Hypothalamus (tissue), 51 donors: ENCODE results near the gene OGFOD1.

Source experiments
- DNase-seq, 51 donors: peaks; one replicate each; lab custom pipeline; 2025; lab: John Stamatoyannopoulos, UW

Gene OGFOD1

DNA sequence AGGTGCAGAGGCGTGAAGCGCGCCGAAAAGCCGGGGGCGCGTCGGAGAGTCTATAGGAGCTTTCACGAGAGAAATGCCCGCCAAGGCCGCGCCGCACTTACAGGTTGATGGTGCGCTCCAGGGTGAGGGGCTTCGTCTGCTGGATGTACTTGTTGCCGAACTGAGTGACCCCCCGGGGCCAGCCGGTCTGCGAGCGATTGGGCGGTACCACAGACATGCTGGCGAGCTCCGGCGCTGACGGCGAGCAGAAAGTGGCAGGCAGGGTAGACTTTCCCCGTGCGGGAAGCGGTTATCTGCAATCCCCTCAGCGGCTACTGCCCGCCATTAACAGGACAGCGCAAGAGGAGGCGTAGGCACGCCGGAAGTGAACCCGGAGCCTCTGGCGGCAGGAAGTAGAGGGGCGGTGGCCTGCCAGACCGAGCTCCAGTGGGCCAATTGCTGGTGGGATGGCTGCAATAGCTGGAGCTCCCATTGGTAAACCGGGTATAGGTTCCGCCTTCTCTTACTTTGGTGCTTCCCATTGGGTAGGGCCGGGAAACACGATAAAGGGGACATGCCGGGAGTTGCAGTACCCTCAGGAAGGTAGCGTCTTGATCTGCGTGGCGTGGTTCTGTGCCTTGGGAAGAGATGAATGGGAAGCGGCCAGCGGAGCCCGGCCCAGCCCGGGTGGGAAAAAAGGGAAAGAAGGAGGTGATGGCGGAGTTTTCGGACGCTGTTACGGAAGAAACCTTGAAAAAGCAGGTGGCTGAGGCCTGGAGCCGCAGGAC lies at the start of gene OGFOD1, which contains the start of gene NUDT21:
OGFOD1 (plus strand) TSS at position 569 of the 767 bp plus-strand sequence; CDS start at position 628, 59 bp downstream.
NUDT21 (minus strand) TSS at position 347 of the 767 bp plus-strand sequence; CDS start at position 217, 130 bp downstream.
- peak; percentile 25 to 99 (median 94) for DNase-seq

DNA sequence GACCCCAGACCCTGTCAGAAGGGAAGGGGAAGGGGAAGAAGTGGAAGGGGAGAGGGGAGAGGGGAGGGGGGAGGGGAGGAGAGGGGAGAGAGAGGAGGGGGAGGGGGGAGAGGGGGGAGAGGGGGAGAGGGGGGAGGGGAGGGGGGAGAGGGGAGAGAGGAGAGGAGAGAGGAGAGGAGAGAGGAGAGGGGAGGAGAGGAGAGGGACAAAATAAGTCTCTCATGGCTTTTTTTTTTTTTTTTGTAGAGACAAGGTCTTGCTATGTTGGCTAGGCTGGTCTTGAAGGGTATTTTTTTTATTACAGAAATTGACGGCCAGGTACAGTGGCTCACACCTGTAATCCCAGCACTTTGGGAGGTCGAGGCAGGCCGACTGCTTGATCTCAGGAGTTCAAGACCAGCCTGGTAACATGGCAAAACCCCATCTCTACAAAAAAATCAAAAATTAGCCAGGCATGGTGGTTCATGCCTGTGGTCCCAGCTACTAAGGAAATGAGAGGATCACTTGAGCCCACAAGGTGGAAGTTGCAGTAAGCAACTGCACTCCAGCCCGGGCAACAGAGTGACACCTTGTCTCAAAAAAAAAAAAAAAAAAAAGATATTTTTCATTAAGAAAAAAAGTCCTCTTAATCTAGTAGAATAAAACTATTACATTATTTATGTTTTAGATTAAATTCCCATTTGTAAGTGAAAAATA lies 45.2 kb upstream of the OGFOD1 start:
- DNase-seq = no peak

DNA sequence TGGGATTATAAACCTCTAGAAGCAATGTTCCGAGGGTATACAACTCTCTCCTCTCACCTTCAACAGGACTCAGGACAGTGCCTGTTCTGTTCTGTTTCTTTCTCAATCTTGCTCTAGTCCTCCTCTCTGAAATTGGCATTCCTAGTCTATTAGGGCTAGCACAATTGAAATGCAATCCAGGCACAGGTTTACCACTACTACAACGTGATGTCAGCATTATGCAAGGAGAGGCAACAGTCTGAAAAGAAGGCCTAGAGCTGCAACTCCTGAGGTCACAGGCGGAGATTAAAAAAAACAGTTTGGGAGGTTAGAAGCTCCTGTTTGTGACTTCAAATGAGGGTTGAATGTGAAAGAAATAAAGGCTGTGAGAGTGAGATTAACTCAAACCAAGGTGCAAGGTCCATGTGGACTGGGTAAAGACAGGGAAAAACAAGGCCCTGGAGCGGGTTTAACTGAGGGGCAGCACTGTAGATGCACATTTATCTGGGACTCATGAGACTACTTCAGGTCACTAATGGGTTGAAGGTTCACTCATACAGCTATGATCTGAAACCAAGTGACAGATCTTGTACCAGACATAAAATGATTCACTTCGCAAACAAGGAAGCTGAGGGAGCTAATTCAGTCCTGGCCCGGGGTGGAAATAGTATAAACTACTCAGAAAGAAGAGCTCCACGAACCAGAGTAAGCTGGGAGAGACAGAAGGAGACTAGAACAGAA lies 42.8 kb upstream of the OGFOD1 start:
- DNase-seq = no peak

DNA sequence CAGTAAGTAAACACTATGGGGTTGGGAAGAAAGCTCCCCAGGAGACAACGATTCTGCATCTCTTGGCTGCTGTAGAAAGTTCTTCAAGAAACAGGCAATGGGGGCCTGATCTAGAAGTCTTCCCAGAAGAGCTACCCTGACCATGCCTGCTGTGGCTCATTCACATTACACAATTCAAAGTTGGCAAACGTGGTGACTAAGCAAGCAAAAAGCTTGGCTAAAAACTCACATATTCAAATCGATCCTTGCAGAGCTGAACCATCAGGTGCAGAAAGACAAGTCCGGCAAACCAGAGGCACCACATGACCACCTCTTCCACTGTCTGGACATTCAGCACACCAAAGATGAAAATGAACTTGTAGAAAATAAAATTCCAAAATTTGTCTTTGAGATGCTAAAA lies 42.2 kb upstream of the OGFOD1 start:
- DNase-seq = no peak

DNA sequence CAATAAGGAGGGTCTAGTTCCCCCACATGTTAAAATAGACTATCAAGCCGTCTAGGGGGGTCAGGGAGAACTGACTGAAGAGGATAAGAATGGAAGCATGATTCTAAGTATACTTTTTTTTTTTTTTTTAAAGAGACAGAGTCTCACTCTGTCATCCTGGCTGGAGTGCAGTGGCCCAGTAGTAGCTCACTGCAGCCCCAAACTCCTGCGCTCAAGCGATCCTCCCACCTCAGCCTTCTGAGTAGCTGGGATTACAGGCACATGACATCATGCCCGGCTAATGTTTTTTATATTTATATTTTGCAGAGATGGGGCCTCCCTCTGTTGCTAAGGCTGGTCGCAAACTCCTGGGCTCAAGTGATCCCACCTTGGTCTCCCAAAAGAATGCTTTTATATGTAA lies 40.2 kb upstream of the OGFOD1 start:
- DNase-seq = no peak

DNA sequence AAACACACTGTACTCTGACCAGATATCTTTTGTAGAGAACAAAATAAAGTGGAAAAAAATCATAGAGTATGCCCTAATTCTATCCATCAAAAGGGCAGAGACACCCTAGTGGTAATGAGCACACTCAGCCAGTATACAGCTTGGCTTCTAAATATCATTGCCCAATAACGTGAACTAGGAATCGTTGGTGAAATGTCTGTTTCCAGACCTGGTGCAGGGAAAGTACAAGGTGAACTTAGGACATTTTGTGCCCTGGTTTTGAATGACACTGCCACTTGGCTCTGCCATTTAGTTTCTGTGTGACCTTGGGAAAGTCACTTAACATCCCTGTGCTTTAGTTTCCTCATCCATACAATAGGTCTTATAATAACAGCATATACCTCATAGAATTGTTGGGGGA lies 39.7 kb upstream of the OGFOD1 start:
- no peak for DNase-seq

DNA sequence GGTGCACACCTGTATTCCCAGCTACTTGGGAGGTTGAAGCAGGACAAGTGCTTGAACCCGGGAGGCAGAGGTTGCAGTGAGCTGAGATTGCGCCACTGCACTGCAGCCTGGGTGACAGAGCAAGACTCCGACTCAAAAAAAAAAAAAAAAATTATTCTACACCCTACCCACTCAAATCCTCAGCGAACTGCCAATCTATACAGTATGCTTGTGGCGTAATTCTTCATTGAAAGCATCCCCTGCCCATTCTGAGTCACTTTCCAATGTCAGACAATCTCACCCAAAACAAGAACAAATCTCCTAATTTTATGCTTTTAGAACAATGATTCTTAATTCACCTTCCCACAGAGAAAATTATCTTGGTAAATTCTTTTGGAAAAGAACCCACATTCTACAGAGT lies 38.0 kb upstream of the OGFOD1 start:
- no peak for DNase-seq

DNA sequence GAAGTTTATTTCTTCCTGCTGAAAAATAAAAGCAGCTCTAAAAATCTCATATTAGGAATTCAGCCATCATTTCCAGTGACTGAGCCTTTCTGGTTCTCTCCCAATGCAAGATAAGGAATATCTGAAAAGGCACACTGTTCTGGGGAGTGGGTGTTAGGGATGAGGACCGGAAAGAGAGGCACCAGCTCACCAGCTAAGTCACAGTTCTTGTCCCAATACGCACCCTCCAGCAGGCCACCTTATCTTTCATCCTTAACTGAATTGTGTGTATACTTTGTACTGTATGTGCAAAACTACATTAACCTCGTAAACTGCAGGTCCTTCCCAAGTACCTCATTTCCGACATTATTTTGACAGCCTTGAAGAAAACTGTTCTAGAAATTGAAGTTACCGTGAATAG lies 37.0 kb upstream of the OGFOD1 start:
- no peak for DNase-seq

DNA sequence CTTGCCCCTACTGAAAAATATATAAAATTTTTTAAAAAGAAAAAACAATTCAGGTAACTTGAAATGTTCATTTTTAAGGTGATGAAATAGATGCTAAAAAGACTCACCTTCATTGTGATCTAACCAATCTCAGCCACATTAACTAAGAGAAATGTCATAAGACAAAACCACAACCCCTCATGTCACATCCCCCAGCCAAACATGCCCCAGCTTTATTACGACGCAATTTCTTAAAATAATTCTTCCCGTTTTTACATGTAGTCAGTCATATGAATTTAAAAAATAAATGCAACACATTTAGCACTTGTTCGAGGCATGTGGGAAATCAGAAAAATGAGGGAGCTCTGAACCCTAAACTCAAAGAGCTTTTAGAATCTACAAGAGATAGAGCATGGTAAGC lies 35.5 kb upstream of the OGFOD1 start:
- no peak for DNase-seq

DNA sequence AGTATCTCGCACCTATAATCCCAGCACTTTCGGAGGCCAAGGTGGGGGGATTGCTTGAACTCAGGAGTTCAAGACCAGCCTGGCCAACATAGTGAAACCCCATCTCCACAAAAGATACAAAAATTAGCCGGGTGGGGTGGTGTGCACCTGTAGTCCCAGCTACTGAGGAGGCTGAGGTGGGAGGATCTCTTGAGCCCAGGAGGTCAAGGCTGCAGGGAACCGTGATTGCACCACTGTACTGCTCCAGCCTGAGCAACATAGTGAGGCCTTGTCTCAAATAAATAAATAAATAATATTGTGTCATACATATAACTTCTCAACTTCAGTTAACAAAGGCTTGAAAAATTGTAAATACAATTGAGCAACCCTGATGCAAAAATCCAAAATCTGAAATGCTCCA lies 34.2 kb upstream of the OGFOD1 start:
- no peak for DNase-seq

DNA sequence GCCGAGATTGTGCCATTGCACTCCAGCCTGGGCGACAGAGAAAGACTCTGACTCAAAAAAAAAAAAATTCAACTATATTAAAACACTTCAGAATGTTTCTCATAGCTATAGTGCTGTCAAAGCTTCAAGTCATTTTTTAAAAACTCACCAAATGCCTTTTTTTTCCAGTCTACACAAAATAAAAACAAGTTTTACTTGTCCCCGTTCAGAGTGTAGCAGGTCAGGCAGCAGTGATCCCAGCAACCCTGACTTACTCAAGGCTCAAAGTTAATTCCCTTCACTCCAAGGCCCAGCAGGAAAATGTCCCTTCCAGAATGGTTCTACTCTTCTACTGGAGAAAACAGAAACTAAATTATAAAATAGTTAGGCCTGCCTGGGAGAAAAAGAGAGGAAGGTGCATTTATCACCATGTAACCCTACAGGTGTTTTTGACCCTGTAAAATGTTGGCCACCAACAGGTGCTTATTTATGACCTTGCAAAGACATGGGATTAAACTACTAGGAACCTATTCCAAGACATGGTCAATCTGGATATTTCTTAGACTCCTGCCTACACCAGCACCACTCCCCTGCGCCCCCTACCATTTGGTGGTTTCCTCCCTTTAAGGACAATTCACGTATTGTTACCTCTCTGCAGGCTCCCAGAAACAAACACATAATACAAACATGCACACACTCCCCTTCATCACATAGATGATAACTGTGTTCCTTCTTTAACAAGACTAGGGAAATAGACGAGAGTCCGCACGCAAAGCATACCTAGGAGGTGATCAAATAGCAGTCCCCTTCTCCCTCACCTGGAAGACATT lies 31.4 kb upstream of the OGFOD1 start:
- DNase-seq = no peak

DNA sequence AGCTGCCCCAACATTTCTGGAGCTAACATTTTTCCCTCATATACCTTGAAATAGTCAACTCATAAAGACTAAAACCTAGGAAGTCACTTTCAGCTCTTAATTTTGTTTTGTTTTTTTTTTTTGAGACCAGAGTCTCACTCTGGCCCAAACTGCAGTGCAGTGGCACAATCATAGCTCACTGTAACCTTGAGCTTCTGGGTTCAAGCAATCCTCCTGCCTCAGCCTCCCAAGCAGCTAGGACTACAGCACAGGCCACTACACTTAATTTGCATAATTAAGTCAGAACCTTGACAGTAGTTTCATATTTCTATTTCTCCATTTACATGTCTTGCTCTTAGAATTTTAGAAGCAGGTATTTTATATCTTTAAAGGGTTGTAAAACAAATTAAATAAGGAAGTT lies 30.7 kb upstream of the OGFOD1 start:
- DNase-seq = no peak

DNA sequence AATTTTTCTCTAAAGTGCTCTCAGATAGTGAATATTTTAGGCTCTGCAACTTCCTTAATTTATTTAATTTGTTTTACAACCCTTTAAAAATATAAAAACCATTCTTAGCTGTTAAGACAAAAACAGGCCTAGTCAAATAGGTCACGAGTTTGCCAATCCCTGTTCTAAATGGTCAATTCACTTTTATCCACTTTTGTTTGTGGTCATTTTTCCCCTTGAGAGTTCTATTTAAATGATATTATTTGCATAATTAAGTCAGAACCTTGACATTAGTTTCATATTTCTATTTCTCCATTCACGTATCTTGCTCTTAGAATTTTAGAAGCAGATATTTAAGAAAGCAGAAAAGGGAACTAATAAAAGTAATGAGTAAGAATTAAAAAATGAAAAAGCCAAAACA lies 30.0 kb upstream of the OGFOD1 start:
- no peak for DNase-seq

DNA sequence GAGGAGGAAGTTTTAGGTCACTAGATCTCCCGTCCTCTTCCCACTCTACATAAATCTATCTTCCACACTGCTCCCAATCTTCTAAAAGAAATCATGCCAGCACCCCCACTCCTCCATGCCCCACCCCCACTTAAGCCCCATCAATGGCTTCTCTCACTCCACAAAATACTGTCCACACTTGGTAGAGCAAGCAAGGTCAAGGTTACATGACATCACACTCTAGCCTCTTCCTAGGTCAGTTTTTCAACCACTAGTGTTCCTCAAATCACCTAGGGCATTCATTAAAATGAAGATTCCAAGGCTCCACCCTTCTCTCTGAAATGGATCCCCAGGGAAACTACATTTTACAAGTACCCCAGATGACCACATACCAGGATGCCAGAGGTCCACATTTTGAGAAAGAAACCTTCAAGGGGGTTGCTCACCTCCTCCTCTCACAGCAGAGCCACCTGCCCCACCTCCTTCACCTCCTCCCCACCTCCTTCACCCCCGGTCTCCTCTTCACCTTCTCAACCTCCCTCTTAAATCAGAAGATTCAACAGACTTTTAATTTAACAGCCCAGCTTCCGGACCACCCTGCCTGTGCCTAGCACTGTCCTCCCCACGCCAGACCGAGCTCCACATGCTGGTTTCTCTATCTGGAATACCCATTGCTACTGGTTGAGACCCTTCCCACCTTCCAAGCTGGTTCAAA lies 29.2 kb upstream of the OGFOD1 start:
- no peak for DNase-seq

DNA sequence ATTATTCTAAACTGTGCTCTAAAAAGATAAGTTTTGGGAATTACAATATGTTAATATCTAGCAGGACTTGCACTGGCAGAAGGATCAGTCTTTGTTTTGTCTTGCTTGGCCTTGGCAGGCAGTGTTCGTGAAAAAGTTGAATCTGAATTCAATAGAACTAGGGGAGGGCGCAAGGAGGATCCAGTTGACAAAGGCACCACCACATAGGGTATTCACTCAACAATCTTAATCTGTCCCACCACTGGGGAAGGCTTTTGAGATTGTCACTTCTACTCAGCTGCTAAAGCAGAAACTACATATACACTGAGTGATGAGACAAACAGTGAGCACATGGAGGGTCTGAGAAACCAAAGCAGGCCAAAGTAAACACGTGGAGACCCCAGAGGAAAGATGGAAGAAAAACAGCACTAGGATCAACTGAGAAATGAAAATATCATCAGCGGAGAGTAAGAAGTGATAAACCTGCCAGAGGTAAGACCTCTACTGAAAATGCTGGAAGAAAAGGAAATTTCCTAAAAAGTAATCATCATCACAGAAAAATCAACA lies 28.4 kb upstream of the OGFOD1 start:
- no peak for DNase-seq

DNA sequence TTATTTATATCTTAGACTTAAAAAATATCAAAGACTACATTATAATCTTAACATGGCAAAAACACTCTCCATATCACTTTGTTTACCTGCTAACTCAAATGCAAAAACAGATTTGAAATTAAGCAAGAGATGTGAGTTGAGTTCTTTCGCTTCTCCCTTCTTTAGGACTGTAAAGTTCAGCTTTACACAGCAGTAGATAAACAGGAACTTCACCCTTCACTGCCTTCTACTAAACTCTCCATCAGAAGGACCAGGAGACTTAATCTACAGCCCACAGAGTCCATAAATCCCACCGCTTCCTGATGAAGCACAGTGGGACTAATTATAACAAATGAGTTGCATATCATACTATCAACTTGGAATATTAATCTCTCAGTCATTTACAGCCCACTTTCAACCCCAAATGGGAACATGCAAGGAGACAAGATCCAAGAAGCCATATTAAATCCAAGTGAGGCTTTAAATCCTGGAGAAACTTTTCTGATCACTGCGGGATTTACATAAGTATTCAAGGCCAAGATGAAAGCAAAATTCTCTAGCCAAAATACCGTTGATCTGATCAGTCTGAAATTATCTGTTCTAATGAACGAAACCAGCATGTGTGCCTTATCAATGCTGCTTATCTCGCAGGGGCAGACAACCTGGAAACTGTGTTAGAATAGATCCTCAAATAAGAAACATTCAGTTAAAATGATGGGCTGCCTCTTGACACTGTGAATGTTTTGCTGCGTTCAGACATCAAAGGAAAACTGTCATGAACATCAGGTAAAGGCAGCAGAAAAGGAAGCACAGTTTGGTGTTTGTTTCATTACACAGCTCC lies 27.6 kb upstream of the OGFOD1 start:
- DNase-seq = peak in 1 of 51 donors; percentile 58

DNA sequence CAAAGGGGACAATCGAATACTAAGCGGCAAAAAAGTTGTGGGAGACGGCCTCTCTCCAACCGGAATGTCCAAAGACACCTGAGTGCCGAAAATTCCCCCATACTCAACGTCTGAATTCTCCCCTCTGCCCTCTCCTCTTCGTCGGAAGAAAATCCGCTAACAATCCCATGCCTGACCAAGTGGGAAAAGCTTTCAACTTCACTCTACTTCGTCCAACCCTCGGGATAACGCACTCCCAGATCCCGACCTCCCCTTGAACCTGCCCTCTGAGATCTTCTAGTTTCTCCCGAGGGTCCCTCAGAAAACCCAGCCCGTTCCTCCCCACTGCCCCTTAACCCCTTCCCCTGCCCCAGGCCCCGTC lies 27.0 kb upstream of the OGFOD1 start:
- DNase-seq = peak in 5 of 51 donors; percentile 24 to 61 (median 39)

DNA sequence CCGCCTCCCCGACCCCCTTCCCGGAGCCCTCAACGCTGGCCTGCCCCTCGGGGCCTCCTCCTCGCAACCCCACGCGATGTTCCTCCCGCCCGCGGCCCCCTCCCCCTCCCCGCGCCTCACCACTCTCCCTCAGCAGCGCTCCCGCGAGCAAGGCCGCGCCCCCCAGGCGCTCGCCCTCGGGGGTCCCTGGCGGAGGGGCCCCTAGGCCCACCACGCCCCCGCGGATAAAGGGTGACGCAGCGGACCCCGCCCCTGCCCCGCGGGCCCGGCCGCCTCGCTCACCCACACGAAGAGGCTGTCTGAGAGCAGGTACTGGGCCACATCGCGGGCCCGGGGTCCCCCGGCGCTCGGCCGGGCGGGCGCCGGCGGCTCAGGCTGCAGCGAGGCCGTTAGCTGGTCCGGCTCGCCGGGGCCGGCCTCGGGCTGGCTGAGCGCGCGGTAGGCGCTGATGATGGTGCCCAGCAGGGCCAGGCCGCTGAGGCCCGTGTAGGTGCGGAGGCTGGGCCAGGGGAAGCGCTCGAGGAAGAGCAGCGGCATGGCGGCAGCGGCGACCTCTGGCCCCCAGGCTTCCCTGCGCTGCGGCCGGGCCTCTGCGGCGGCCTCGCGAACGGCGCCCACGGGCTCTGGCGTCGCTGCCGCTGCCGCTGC lies 26.4 kb upstream of the OGFOD1 start:
- DNase-seq = peak in 33 of 51 donors; percentile 10 to 65 (median 37)
